Sigmoid colon (tissue), 7 donors: Measurements from ENCODE around the gene GALR2. TPM values are rescaled to one million over a fixed set of nuclear protein-coding genes. Genes with fewer than 3 reads are reported as not detected.

Experiments
- DNase-seq: peaks from one replicate; pipeline ENCODE4 v3.0.0-alpha.2; 2019
- H3K27ac ChIP-seq, 4 donors: fragments of 200-600 bp; sonication (generic); one replicate each; pipeline ENCODE4 v1.5.1; 2016 to 2019; ENCODE audit warnings: mild to moderate bottlenecking in 1 of 4
- H3K27me3 ChIP-seq, 3 donors: fragments of 200-600 bp; sonication (generic); one replicate each; pipeline ENCODE4 v1.5.1; 2019; ENCODE audit warnings: mild to moderate bottlenecking in 1 of 3
- H3K36me3 ChIP-seq, 4 donors: fragments of 200-600 bp; sonication (generic); one replicate each; pipeline ENCODE4 v1.5.1; 2016 to 2019
- H3K4me1 ChIP-seq, 4 donors: fragments of 200-600 bp; sonication (generic); one replicate each; pipeline ENCODE4 v1.5.1; 2017 to 2019
- H3K4me3 ChIP-seq, 4 donors: fragments of 200-600 bp; sonication (generic); one replicate each; pipeline ENCODE4 v1.5.1; 2017 to 2019; ENCODE audit warnings: mild to moderate bottlenecking in 2 of 4, moderate library complexity in 1 of 4
- H3K9me3 ChIP-seq, 4 donors: fragments of 200-600 bp in 3 of 4; sonication (generic) in 3 of 4; one replicate each; pipeline versions ENCODE4 v1.5.1 to v1.6.1; 2013 to 2019
- EP300 ChIP-seq, 4 donors: sonication (generic); formaldehyde crosslinking; IDR thresholded peaks; one replicate each; pipeline ENCODE4 v1.6.1; 2017; ENCODE audit warnings: antibody characterized with exemption in 4 of 4
- POLR2A ChIP-seq, 2 donors: fragments of 450-650 bp; IDR thresholded peaks; one replicate each; pipeline ENCODE4 v1.6.1; 2016; ENCODE audit warnings: antibody characterized with exemption in 2 of 2, mild to moderate bottlenecking in 2 of 2, moderate library complexity in 2 of 2
- POLR2AphosphoS5 ChIP-seq, 4 donors: sonication (generic); formaldehyde crosslinking; IDR thresholded peaks; one replicate each; pipeline ENCODE4 v1.6.1; 2017; ENCODE audit warnings: antibody characterized with exemption in 4 of 4
- WGBS, 2 donors: extraction: QIAGEN DNeasy Blood & Tissue Kit; methylation state at CpG; one replicate each; pipeline ENCODE4 v1.1.7; 2013; 5-methylcytosine and 5-hydroxymethylcytosine counted together
- intact Hi-C: fragments of 100-400 bp; cut with DNase I; formaldehyde crosslinking; loops from one replicate; pipeline ENCODE4 v1.15.1; 2023
- polyA plus RNA-seq, 3 donors: library from polyadenylated mRNA; stranded (reverse); fragments of 200-250 nt; gene quantifications; one replicate each; pipeline ENCODE4 v1.2.3, GENCODE V29; 2013
- total RNA-seq, 4 donors: library from RNA; depleted of rRNA; stranded (reverse); fragments of >200 nt; gene quantifications; one replicate each; pipeline ENCODE4 v1.1.0, GENCODE V29; 2016
- TF ChIP-seq, protein P1 (sequence below), 4 experiments: fragments of 450-650 bp in 3 of 4; fragments of 200-600 bp in 1 of 4; IDR thresholded peaks; one replicate each; pipeline ENCODE4 v1.5.1; 2016 to 2019; ENCODE audit warnings: antibody characterized with exemption in 4 of 4, mild to moderate bottlenecking in 3 of 4, moderate library complexity in 2 of 4
- donor health status: healthy with polysubstance abuse.
- donor health status: Bipolar disorder and iron deficiency.
- donor health status: healthy.

The GALR2 gene
- total and polyA plus RNA-seq, 7 donors, result 1.6 to 20.2 (median 6.4) TPM; not detected in 2

GRCh38 chr17:76071531-76072147 is 2.9 kb upstream of the GALR2 start:
- Histone ChIP-seq H3K9me3 (no peaks in the 10 kb centered on the region), H3K36me3 (peaks cover 11 to 40% (median 17%) of the 10 kb centered on the region in 4 donors), H3K4me3 (peak overlapping the region; percentile 59 to 90 (median 82)), H3K27me3 (peaks cover 26 to 33% (median 33%) of the 10 kb centered on the region in 3 donors), H3K27ac (peak overlapping the region; percentile 72 to 82 (median 80)), H3K4me1 (peaks cover 3 to 57% (median 49%) of the 10 kb centered on the region in 4 donors)
- no peak for TF ChIP-seq POLR2AphosphoS5 (IDR thresholded peaks at IDR 0.05)
- no peak for TF ChIP-seq POLR2A (IDR thresholded peaks at IDR 0.05)
- no peak for TF ChIP-seq EP300 (IDR thresholded peaks at IDR 0.05)
- TF ChIP-seq, protein P1, sequence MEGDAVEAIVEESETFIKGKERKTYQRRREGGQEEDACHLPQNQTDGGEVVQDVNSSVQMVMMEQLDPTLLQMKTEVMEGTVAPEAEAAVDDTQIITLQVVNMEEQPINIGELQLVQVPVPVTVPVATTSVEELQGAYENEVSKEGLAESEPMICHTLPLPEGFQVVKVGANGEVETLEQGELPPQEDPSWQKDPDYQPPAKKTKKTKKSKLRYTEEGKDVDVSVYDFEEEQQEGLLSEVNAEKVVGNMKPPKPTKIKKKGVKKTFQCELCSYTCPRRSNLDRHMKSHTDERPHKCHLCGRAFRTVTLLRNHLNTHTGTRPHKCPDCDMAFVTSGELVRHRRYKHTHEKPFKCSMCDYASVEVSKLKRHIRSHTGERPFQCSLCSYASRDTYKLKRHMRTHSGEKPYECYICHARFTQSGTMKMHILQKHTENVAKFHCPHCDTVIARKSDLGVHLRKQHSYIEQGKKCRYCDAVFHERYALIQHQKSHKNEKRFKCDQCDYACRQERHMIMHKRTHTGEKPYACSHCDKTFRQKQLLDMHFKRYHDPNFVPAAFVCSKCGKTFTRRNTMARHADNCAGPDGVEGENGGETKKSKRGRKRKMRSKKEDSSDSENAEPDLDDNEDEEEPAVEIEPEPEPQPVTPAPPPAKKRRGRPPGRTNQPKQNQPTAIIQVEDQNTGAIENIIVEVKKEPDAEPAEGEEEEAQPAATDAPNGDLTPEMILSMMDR (IDR thresholded peaks at IDR 0.05), result no peak
- 5 to 12% methylated on average over 15 of the region's 15 CpGs for whole genome bisulfite sequencing, 2 donors
- intact Hi-C loops, result loop anchor here (2.0 to 10.0 kb wide), 2 partner anchors 57 to 167 kb away; partner anchors contain the start of gene MRPL38
- no peak for DNase-seq

GRCh38 chr17:76072148-76072858 is 2.3 kb upstream of the GALR2 start, which contains the start of gene SRP68:
Gene SRP68 (minus strand): TSS chr17:76072517. CDS start chr17:76072491, 26 bp downstream.
- Histone ChIP-seq H3K27ac (peak within 1 kb of the TSS; percentile 72 to 82 (median 80)), H3K4me1 (peaks cover 3 to 63% (median 55%) of the 10 kb centered on the region in 4 donors), H3K36me3 (peaks cover 4 to 33% (median 10%) of the 10 kb centered on the region in 4 donors), H3K9me3 (no peaks in the 10 kb centered on the region), H3K27me3 (peaks cover 32 to 40% (median 39%) of the 10 kb centered on the region in 3 donors), H3K4me3 (peak within 1 kb of the TSS; percentile 59 to 90 (median 82))
- TF ChIP-seq EP300 (IDR thresholded peaks at IDR 0.05) (no peak), POLR2A (IDR thresholded peaks at IDR 0.05) (peak; percentile 28 to 61), POLR2AphosphoS5 (IDR thresholded peaks at IDR 0.05) (peak; percentile 63 to 88 (median 80))
- TF ChIP-seq, protein P1 (IDR thresholded peaks at IDR 0.05), result no peak
- peak; percentile 95 for DNase-seq
- intact Hi-C loops, result loop anchor here (2.0 to 10.0 kb wide), 2 partner anchors 58 to 168 kb away; partner anchors contain the start of gene MRPL38
- 0 to 1% methylated on average over 57 of the region's 57 CpGs for WGBS, 2 donors

GRCh38 chr17:76075364-76076145 is 974 bp downstream of the GALR2 start:
- peak overlapping the region in 3 of 4 donors; percentile 12 to 41 (median 39) for H3K4me3 ChIP-seq
- H3K36me3 ChIP-seq, result peaks cover 0 to under 1% (median 0%) of the 10 kb centered on the region in 4 donors
- 6 to 8% methylated on average over 48 of the region's 48 CpGs for WGBS, 2 donors
- intact Hi-C loops, result loop anchor here (10.0 kb wide), 1 partner anchor 171 kb away; the partner anchor contains the start of gene MRPL38
- H3K9me3 ChIP-seq, result no peaks in the 10 kb centered on the region
- TF ChIP-seq POLR2A (IDR thresholded peaks at IDR 0.05) (no peak), POLR2AphosphoS5 (IDR thresholded peaks at IDR 0.05) (no peak)
- TF ChIP-seq, protein P1 (IDR thresholded peaks at IDR 0.05), result peak in 1 of 4 experiments; percentile 23
- H3K4me1 ChIP-seq, result peaks cover 3 to 68% (median 63%) of the 10 kb centered on the region in 4 donors
- peaks cover 36 to 71% (median 59%) of the 10 kb centered on the region in 3 donors for H3K27me3 ChIP-seq
- no peak for DNase-seq
- H3K27ac ChIP-seq, result no peak overlapping the region

DNA sequence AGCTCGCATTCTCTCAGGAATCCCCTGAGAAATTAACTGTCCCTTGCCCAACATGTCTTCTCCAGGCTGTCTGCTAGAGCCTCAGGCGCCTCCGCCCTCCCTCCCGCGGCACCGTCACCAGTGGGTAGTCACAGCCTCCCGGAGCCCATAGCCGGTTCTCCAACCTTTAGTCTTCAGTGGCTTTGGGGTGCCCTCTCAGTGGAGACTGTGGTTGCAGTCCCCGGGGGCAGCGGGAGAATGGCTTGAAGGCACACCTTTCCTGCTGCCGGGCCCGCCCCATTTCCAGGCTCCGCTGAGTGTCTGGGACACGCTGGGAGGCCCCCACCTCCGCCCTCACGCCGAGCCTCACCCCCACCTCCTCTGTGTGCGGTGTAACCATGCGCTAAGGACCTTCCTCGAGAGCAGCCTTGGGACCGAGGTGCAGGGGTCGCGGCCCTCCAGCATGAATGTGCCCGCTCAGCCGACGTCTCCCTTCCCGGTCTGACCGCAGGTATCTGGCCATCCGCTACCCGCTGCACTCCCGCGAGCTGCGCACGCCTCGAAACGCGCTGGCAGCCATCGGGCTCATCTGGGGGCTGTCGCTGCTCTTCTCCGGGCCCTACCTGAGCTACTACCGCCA is 1.7 kb downstream of the GALR2 start:
- Histone ChIP-seq H3K27ac (no peak overlapping the region), H3K9me3 (no peaks in the 10 kb centered on the region), H3K27me3 (peaks cover 36 to 71% (median 59%) of the 10 kb centered on the region in 3 donors), H3K36me3 (no peaks in the 10 kb centered on the region), H3K4me3 (peak overlapping the region in 3 of 4 donors; percentile 12 to 41 (median 39)), H3K4me1 (peaks cover 3 to 63% (median 57%) of the 10 kb centered on the region in 4 donors)
- TF ChIP-seq POLR2A (IDR thresholded peaks at IDR 0.05) (no peak), POLR2AphosphoS5 (IDR thresholded peaks at IDR 0.05) (no peak), EP300 (IDR thresholded peaks at IDR 0.05) (no peak)
- TF ChIP-seq, protein P1 (IDR thresholded peaks at IDR 0.05), result no peak
- 4 to 6% methylated on average over 41 of the region's 41 CpGs for WGBS, 2 donors
- intact Hi-C loops, result loop anchor here (10.0 kb wide), 1 partner anchor 171 kb away; the partner anchor contains the start of gene MRPL38
- no peak for DNase-seq
